Measurements from ENCODE around the gene FXYD6. TPM values are rescaled to one million over a fixed set of nuclear protein-coding genes. Genes with fewer than 3 reads are reported as not detected.

The FXYD6 gene
- polyA plus RNA-seq, 2 of the 4 experiments (the other 2 are of a cell fraction): 0.26 to 0.49 TPM

DNA sequence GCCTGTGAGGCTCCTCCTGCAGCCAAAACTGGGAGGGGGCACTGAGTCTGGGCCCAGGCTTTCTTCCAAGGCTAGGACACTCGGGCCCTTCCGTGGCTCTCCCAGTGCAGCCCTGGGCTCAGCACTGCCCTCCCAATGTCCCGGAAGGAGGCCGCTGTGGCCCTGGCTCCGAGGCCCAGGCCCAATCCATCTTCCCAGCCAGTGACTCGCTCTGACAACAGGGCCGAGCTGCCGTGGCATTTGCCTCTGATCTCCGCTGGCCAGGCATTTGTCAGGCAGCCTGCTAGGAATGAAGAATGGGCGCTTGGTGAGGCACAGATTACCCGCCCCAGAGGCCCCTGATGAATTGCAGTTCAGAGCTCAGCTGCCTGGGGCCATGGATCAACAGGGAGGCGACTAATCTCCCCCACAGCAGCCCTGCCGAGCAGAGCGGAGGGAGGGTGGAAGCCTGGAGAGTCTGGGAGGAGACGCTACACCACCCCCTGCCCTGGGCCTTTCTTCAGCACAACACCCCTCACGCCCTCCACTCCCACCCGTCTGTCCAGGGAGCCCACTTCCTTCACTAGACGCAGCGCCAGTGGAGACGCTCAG lies 60.2 kb downstream of the FXYD6 start:
- H3K4me3 ChIP-seq: no peak overlapping the region
- peak in 1 of 2 experiments; percentile 60 for DNase-seq (ENCODE audit: low read depth in 1 of 2, low spot score in 1 of 2)
- POLR2A ChIA-PET: no interaction called here

DNA sequence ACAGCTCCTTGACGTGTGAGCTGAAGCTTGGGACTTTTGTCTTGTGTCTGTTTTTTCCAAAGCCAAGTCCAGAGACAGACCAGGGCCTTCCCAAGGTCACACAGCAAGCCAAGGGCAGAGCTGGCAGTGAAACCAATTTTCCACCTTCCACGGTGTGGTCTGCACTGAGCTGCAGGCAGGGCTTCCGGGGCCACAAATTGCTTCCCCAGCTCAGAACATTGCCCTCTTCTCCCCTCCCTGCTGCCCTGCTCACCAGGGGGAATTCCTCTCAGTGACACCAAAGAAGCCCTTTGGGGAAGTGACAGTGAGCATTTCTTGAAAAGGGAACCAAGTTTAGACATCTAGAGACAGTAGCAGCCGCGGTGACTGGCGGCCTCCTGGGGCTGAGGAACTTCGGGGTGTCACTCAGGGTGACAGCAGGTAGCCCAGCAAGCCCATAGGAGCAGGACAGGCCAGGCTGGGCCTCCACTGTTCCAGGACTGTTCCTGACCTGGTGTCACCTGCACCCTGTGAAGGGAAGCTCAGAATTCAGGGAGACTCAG lies 61.1 kb downstream of the FXYD6 start:
- no peak for TF ChIP-seq ZFP36 (IDR thresholded peaks at IDR 0.05; ENCODE audit: borderline replicate concordance, partially characterized antibody)
- Histone ChIP-seq H3K9me3 (no peaks in the 10 kb centered on the region), H3K4me2 (peak overlapping the region; percentile 48), H3K27ac (peak overlapping the region; percentile 73 to 75), H3K4me3 (no peak overlapping the region), H3K4me1 (peaks cover 41% of the 10 kb centered on the region)
- DNase-seq (ENCODE audit: low read depth in 1 of 2, low spot score in 1 of 2) (no peak), FAIRE-seq (no peak), ATAC-seq (no peak)
- ChIA-PET POLR2A (no interaction called here), CTCF (interaction anchor here (1.0 to 7.8 kb wide), 6 partner anchors 11 to 390 kb away, joined by 3 to 158 read pairs (median 26); no protein-coding TSS in a partner anchor)
- WGBS (ENCODE audit: missing lambda C conversion rate): 35% methylated on average over 3 of the region's 7 CpGs

More for the DNA sequence above, 60.2 kb downstream of the FXYD6 start:
- H3K4me2 ChIP-seq: peak overlapping the region; percentile 33
- no peak for FAIRE-seq
- peaks cover 41% of the 10 kb centered on the region for H3K4me1 ChIP-seq
- CTCF ChIA-PET: interaction anchor here (1.6 to 7.8 kb wide), 8 partner anchors 12 to 391 kb away, joined by 3 to 158 read pairs (median 26); no protein-coding TSS in a partner anchor
- H3K27ac ChIP-seq: peak overlapping the region; percentile 73 to 75
- H3K9me3 ChIP-seq: no peaks in the 10 kb centered on the region
- TF ChIP-seq RFX5 (IDR thresholded peaks at IDR 0.05): no peak
- TF ChIP-seq NPAS2 (CRISPR knock-in tag; IDR thresholded peaks at IDR 0.05; ENCODE audit: borderline replicate concordance): no peak
- TF ChIP-seq FOSL2 (IDR thresholded peaks at IDR 0.05): no peak
- peak; percentile 36; the same call in 1 of the 2 replicates for TF ChIP-seq FOSL2 (CRISPR knock-in tag; IDR thresholded peaks at IDR 0.05)
- TF ChIP-seq, protein P1, sequence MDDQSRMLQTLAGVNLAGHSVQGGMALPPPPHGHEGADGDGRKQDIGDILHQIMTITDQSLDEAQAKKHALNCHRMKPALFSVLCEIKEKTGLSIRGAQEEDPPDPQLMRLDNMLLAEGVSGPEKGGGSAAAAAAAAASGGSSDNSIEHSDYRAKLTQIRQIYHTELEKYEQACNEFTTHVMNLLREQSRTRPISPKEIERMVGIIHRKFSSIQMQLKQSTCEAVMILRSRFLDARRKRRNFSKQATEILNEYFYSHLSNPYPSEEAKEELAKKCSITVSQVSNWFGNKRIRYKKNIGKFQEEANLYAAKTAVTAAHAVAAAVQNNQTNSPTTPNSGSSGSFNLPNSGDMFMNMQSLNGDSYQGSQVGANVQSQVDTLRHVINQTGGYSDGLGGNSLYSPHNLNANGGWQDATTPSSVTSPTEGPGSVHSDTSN (IDR thresholded peaks at IDR 0.05): no peak
- TF ChIP-seq HOXB5 (CRISPR knock-in tag; IDR thresholded peaks at IDR 0.05): peak; percentile 66; the same call in 1 of the 2 replicates
- TF ChIP-seq TP53 (CRISPR knock-in tag; IDR thresholded peaks at IDR 0.05): no peak
- no peak for TF ChIP-seq CHD2 (IDR thresholded peaks at IDR 0.05; ENCODE audit: low read length, partially characterized antibody)
- no peak for TF ChIP-seq HOXB13 (CRISPR knock-in tag; IDR thresholded peaks at IDR 0.05; ENCODE audit: low read depth)
- TF ChIP-seq, protein P2, sequence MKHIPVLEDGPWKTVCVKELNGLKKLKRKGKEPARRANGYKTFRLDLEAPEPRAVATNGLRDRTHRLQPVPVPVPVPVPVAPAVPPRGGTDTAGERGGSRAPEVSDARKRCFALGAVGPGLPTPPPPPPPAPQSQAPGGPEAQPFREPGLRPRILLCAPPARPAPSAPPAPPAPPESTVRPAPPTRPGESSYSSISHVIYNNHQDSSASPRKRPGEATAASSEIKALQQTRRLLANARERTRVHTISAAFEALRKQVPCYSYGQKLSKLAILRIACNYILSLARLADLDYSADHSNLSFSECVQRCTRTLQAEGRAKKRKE (CRISPR knock-in tag; IDR thresholded peaks at IDR 0.05; ENCODE audit: low read depth): no peak
- no peak for TF ChIP-seq MAZ (IDR thresholded peaks at IDR 0.05; ENCODE audit: borderline replicate concordance, low read depth, low read length)
- TF ChIP-seq, protein P3, sequence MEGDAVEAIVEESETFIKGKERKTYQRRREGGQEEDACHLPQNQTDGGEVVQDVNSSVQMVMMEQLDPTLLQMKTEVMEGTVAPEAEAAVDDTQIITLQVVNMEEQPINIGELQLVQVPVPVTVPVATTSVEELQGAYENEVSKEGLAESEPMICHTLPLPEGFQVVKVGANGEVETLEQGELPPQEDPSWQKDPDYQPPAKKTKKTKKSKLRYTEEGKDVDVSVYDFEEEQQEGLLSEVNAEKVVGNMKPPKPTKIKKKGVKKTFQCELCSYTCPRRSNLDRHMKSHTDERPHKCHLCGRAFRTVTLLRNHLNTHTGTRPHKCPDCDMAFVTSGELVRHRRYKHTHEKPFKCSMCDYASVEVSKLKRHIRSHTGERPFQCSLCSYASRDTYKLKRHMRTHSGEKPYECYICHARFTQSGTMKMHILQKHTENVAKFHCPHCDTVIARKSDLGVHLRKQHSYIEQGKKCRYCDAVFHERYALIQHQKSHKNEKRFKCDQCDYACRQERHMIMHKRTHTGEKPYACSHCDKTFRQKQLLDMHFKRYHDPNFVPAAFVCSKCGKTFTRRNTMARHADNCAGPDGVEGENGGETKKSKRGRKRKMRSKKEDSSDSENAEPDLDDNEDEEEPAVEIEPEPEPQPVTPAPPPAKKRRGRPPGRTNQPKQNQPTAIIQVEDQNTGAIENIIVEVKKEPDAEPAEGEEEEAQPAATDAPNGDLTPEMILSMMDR (IDR thresholded peaks at IDR 0.05): no peak
- peak; percentile 37 to 54; a peak in 3 of 6 replicates for ATAC-seq
- 80% methylated on average over 9 of the region's 20 CpGs for whole genome bisulfite sequencing (ENCODE audit: missing lambda C conversion rate)

DNA sequence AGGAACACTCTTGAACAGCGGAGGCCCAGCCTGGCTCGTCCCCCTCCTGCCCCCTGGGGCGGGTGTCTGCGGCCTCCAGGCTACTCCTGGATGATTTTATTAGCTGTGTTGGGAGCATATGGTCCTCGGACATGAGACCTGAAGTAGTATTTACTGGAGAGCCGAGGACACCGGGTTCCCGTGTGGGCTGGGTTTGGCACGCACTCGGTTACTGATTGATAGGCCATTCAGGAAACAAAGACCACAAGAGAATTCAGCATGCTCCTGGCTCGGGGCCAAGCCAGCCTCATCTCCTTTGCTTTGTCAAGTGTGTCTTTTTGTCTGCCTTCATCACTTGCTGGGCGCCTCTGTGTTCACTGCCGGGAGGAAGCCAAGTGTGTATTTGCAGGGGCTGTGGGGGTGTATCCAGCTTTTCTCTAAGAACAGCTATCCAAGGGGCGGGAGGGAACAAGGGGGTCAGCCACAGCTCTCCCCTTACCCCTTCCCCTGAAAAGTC lies 61.6 kb downstream of the FXYD6 start:
- Histone ChIP-seq H3K9me3 (no peaks in the 10 kb centered on the region), H3K4me1 (peaks cover 41% of the 10 kb centered on the region), H3K4me3 (no peak overlapping the region), H3K4me2 (peak overlapping the region; percentile 48), H3K27ac (peak overlapping the region; percentile 73 to 75)
- CTCF ChIA-PET: interaction anchor here (0.9 to 7.8 kb wide), 7 partner anchors 8 to 389 kb away, joined by 3 to 128 read pairs (median 5); no protein-coding TSS in a partner anchor
- FAIRE-seq: no peak
- 22% methylated on average over 8 of the region's 14 CpGs for WGBS (ENCODE audit: missing lambda C conversion rate)
- no peak for ATAC-seq
- peak in 1 of 2 experiments; percentile 69 for DNase-seq (ENCODE audit: low read depth in 1 of 2, low spot score in 1 of 2)
- POLR2A ChIA-PET: no interaction called here
- TF ChIP-seq FOSL2 (IDR thresholded peaks at IDR 0.05): no peak
- TF ChIP-seq FOSL2 (CRISPR knock-in tag; IDR thresholded peaks at IDR 0.05): no peak
- no peak for TF ChIP-seq RARB (CRISPR knock-in tag; IDR thresholded peaks at IDR 0.05)
- no peak for TF ChIP-seq GATA3 (IDR thresholded peaks at IDR 0.05; ENCODE audit: borderline replicate concordance)
- no peak for TF ChIP-seq MYC (IDR thresholded peaks at IDR 0.05; ENCODE audit: borderline replicate concordance, low read length)
- TF ChIP-seq TFCP2L1 (CRISPR knock-in tag; IDR thresholded peaks at IDR 0.05): no peak
- no peak for TF ChIP-seq JUNB (IDR thresholded peaks at IDR 0.05)
- TF ChIP-seq CHD4 (IDR thresholded peaks at IDR 0.05; ENCODE audit: borderline replicate concordance): no peak
- no peak for TF ChIP-seq HOXA7 (CRISPR knock-in tag; IDR thresholded peaks at IDR 0.05)
- no peak for TF ChIP-seq HOXB5 (CRISPR knock-in tag; IDR thresholded peaks at IDR 0.05)
- no peak for TF ChIP-seq MAFK (IDR thresholded peaks at IDR 0.05; ENCODE audit: partially characterized antibody)
- no peak for TF ChIP-seq FOXS1 (CRISPR knock-in tag; IDR thresholded peaks at IDR 0.05)
- no peak for TF ChIP-seq NR3C1 (IDR thresholded peaks at IDR 0.05)
- TF ChIP-seq, protein P4, sequence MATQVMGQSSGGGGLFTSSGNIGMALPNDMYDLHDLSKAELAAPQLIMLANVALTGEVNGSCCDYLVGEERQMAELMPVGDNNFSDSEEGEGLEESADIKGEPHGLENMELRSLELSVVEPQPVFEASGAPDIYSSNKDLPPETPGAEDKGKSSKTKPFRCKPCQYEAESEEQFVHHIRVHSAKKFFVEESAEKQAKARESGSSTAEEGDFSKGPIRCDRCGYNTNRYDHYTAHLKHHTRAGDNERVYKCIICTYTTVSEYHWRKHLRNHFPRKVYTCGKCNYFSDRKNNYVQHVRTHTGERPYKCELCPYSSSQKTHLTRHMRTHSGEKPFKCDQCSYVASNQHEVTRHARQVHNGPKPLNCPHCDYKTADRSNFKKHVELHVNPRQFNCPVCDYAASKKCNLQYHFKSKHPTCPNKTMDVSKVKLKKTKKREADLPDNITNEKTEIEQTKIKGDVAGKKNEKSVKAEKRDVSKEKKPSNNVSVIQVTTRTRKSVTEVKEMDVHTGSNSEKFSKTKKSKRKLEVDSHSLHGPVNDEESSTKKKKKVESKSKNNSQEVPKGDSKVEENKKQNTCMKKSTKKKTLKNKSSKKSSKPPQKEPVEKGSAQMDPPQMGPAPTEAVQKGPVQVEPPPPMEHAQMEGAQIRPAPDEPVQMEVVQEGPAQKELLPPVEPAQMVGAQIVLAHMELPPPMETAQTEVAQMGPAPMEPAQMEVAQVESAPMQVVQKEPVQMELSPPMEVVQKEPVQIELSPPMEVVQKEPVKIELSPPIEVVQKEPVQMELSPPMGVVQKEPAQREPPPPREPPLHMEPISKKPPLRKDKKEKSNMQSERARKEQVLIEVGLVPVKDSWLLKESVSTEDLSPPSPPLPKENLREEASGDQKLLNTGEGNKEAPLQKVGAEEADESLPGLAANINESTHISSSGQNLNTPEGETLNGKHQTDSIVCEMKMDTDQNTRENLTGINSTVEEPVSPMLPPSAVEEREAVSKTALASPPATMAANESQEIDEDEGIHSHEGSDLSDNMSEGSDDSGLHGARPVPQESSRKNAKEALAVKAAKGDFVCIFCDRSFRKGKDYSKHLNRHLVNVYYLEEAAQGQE (IDR thresholded peaks at IDR 0.05): no peak
- no peak for TF ChIP-seq NPAS2 (CRISPR knock-in tag; IDR thresholded peaks at IDR 0.05; ENCODE audit: borderline replicate concordance)
- TF ChIP-seq, protein P5, sequence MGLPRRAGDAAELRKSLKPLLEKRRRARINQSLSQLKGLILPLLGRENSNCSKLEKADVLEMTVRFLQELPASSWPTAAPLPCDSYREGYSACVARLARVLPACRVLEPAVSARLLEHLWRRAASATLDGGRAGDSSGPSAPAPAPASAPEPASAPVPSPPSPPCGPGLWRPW (IDR thresholded peaks at IDR 0.05): no peak
